ENCODE results near the gene NDUFA12.
"Not testable (repeated sequence)": the region's sequence is repeated elsewhere in the genome, so short reads cannot be mapped to it uniquely, and the experiment has no call there.

The NDUFA12 gene

GRCh38 chr12:94988471-94988870 lies 15.0 kb downstream of the NDUFA12 start:
- H3K4me3 ChIP-seq (ENCODE audit: low read depth, low read length) = no peak overlapping the region
- no peak for TF ChIP-seq MAX (IDR thresholded peaks at IDR 0.05; ENCODE audit: low read depth, low read length)
- TF ChIP-seq, protein P1, sequence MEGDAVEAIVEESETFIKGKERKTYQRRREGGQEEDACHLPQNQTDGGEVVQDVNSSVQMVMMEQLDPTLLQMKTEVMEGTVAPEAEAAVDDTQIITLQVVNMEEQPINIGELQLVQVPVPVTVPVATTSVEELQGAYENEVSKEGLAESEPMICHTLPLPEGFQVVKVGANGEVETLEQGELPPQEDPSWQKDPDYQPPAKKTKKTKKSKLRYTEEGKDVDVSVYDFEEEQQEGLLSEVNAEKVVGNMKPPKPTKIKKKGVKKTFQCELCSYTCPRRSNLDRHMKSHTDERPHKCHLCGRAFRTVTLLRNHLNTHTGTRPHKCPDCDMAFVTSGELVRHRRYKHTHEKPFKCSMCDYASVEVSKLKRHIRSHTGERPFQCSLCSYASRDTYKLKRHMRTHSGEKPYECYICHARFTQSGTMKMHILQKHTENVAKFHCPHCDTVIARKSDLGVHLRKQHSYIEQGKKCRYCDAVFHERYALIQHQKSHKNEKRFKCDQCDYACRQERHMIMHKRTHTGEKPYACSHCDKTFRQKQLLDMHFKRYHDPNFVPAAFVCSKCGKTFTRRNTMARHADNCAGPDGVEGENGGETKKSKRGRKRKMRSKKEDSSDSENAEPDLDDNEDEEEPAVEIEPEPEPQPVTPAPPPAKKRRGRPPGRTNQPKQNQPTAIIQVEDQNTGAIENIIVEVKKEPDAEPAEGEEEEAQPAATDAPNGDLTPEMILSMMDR (IDR thresholded peaks at IDR 0.05; ENCODE audit: low read depth, low read length) = no peak
- no peak for TF ChIP-seq POLR2A (IDR thresholded peaks at IDR 0.05; ENCODE audit: extremely low read depth, insufficient read length)
- no peak for TF ChIP-seq MYC (IDR thresholded peaks at IDR 0.05; ENCODE audit: low read depth, low read length)
- DNase-seq (ENCODE audit: low read depth) = no peak

- no peak overlapping the region for H3K4me3 ChIP-seq (ENCODE audit: low read depth, low read length)
Measured at GRCh38 chr12:94987801-94988200, 15.7 kb downstream of the NDUFA12 start.

DNA sequence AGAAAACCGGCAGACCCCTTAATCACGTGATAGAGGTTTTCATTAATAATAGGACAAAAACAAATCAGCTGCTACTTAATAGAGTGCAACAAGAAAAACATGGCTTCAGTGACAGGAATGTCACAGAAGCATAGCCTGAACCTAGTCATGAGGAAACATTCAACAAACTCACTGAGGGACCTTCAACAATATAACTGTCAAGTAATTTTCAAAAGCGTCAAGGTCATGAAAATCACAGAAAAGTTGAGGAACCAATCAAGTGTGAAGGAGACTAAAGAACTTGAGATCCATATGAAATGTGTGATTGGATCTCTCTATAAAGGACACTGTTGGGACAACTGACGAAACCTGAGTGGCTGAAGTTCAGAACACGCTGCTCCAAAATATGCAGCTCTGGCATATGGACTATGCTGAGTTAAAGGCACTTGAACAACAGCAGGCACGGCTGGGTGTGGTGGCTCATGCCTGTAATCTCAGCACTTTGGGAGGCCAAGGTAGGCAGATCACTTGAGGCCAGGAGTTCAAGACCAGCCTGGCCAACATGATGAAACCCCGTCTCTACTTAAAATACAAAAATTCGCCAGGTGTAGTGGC lies 16.3 kb downstream of the NDUFA12 start:
- DNase-seq (ENCODE audit: low read depth) = no peak
- no peak overlapping the region for H3K4me3 ChIP-seq (ENCODE audit: low read depth, low read length)
- no peak for TF ChIP-seq POLR2A (IDR thresholded peaks at IDR 0.05; ENCODE audit: extremely low read depth, insufficient read length)
- TF ChIP-seq MAX (IDR thresholded peaks at IDR 0.05; ENCODE audit: low read depth, low read length) = no peak
- TF ChIP-seq, protein P1 (IDR thresholded peaks at IDR 0.05; ENCODE audit: low read depth, low read length) = no peak
- TF ChIP-seq MYC (IDR thresholded peaks at IDR 0.05; ENCODE audit: low read depth, low read length) = no peak

More at GRCh38 chr12:94987801-94988200, 15.7 kb downstream of the NDUFA12 start:
- TF ChIP-seq MAX (IDR thresholded peaks at IDR 0.05; ENCODE audit: low read depth, low read length) (no peak), POLR2A (IDR thresholded peaks at IDR 0.05; ENCODE audit: extremely low read depth, insufficient read length) (no peak), MYC (IDR thresholded peaks at IDR 0.05; ENCODE audit: low read depth, low read length) (no peak)
- TF ChIP-seq, protein P1 (IDR thresholded peaks at IDR 0.05; ENCODE audit: low read depth, low read length) = no peak
- DNase-seq (ENCODE audit: low read depth) = no peak

- not testable (repeated sequence) for DNase-seq (ENCODE audit: low read depth); H3K4me3 ChIP-seq (ENCODE audit: low read depth, low read length)
Measured at GRCh38 chr12:94985099-94985498, 18.4 kb downstream of the NDUFA12 start.

GRCh38 chr12:94983321-94983720 lies 20.2 kb downstream of the NDUFA12 start:
- no peak for TF ChIP-seq POLR2A (IDR thresholded peaks at IDR 0.05; ENCODE audit: extremely low read depth, insufficient read length)
- TF ChIP-seq MYC (IDR thresholded peaks at IDR 0.05; ENCODE audit: low read depth, low read length) = no peak
- no peak for TF ChIP-seq MAX (IDR thresholded peaks at IDR 0.05; ENCODE audit: low read depth, low read length)
- TF ChIP-seq, protein P1 (IDR thresholded peaks at IDR 0.05; ENCODE audit: low read depth, low read length) = no peak
- no peak for DNase-seq (ENCODE audit: low read depth)
- H3K4me3 ChIP-seq (ENCODE audit: low read depth, low read length) = no peak overlapping the region

DNA sequence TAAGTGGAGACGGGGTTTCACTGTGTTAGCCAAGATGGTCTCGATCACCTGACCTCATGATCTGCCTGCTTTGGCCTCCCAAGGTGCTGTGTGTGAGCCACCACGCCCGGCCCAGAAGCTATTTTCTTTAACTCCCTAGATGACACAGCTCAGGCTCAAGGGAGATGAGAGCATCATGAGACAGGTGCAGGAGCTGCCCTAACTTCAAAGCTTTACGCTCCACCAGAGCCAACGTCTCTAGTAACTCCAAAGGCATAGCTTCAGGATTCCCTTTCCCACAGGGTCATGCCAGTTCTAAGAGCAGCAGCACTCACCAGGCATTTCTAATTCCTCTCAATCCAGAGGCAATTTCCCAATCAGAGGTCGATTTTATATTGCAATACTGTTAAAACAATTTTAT lies 21.0 kb downstream of the NDUFA12 start:
- TF ChIP-seq MAX (IDR thresholded peaks at IDR 0.05; ENCODE audit: low read depth, low read length) (no peak), MYC (IDR thresholded peaks at IDR 0.05; ENCODE audit: low read depth, low read length) (no peak), POLR2A (IDR thresholded peaks at IDR 0.05; ENCODE audit: extremely low read depth, insufficient read length) (no peak)
- TF ChIP-seq, protein P1 (IDR thresholded peaks at IDR 0.05; ENCODE audit: low read depth, low read length) = no peak
- no peak for DNase-seq (ENCODE audit: low read depth)

More for the DNA sequence above, 21.0 kb downstream of the NDUFA12 start:
- H3K4me3 ChIP-seq (ENCODE audit: low read depth, low read length) = no peak overlapping the region
